Activated naive CD4-positive, alpha-beta T cell treated with anti-CD3 and anti-CD28 coated beads, Interleukin-2, amount 10 ng/mL, durations not matched to agents 7 days and 5 days (primary cell): Measurements from ENCODE around the gene MROH2B.

Experiments used
- CTCF ChIA-PET: fragments of 350-600 bp; sonication (Branson Sonifier 250); formaldehyde crosslinking; loops from one replicate; lab custom pipeline; 2021; ENCODE audit warnings: antibody characterized with exemption; lab: Charles Lee
- DNase-seq: peaks from one replicate; pipeline ENCODE4 v3.0.0-alpha.2; 2020
- H3K27ac Mint-ChIP-seq: one replicate; pipeline ENCODE4 v1.8.0; 2021; ENCODE audit warnings: mild to moderate bottlenecking, moderate library complexity, mixed read lengths
- H3K27me3 Mint-ChIP-seq: one replicate; pipeline ENCODE4 v1.8.0; 2021; ENCODE audit warnings: mild to moderate bottlenecking, mixed read lengths
- H3K36me3 Mint-ChIP-seq: one replicate; pipeline ENCODE4 v1.8.0; 2021; ENCODE audit warnings: mixed read lengths
- H3K4me1 Mint-ChIP-seq: one replicate; pipeline ENCODE4 v1.8.0; 2021; ENCODE audit warnings: mixed read lengths
- H3K4me3 Mint-ChIP-seq: one replicate; pipeline ENCODE4 v1.8.0; 2021; ENCODE audit warnings: mild to moderate bottlenecking, moderate library complexity, mixed read lengths
- H3K9me3 Mint-ChIP-seq: one replicate; pipeline ENCODE4 v1.8.0; 2021; ENCODE audit warnings: mixed read lengths

MROH2B gene

GRCh38 chr5:40972434-40972833 lies 98.7 kb downstream of the MROH2B start:
- no peak for DNase-seq
- CTCF ChIA-PET: no interaction called here
- Mint-ChIP-seq H3K27me3 (no peaks in the 10 kb centered on the region), H3K36me3 (no peaks in the 10 kb centered on the region), H3K4me3 (no peak overlapping the region), H3K9me3 (no peaks in the 10 kb centered on the region), H3K27ac (no peak overlapping the region), H3K4me1 (no peaks in the 10 kb centered on the region)

GRCh38 chr5:40962207-40962955 lies 108.8 kb downstream of the MROH2B start:
- no peak for DNase-seq
- Mint-ChIP-seq H3K9me3 (no peaks in the 10 kb centered on the region), H3K36me3 (no peaks in the 10 kb centered on the region), H3K4me1 (no peaks in the 10 kb centered on the region), H3K4me3 (no peak overlapping the region), H3K27me3 (no peaks in the 10 kb centered on the region), H3K27ac (no peak overlapping the region)
- CTCF ChIA-PET: interaction anchor here (0.7 kb wide), 1 partner anchor 1385 kb away, joined by 3 read pairs; no protein-coding TSS in a partner anchor

- H3K36me3 Mint-ChIP-seq: no peaks in the 10 kb centered on the region
- no peak for DNase-seq
- no peaks in the 10 kb centered on the region for H3K27me3 Mint-ChIP-seq
- no peaks in the 10 kb centered on the region for H3K4me1 Mint-ChIP-seq
- CTCF ChIA-PET: no interaction called here
- H3K9me3 Mint-ChIP-seq: no peaks in the 10 kb centered on the region
- H3K4me3 Mint-ChIP-seq: no peak overlapping the region
- H3K27ac Mint-ChIP-seq: no peak overlapping the region
These were observed 111.1 kb downstream of the MROH2B start for GRCh38 chr5:40960037-40960436.

GRCh38 chr5:40958811-40959210 lies 112.3 kb downstream of the MROH2B start:
- H3K4me3 Mint-ChIP-seq: no peak overlapping the region
- H3K36me3 Mint-ChIP-seq: no peaks in the 10 kb centered on the region
- H3K27me3 Mint-ChIP-seq: no peaks in the 10 kb centered on the region
- DNase-seq: no peak
- H3K4me1 Mint-ChIP-seq: no peaks in the 10 kb centered on the region
- no peaks in the 10 kb centered on the region for H3K9me3 Mint-ChIP-seq
- H3K27ac Mint-ChIP-seq: no peak overlapping the region
- CTCF ChIA-PET: no interaction called here

GRCh38 chr5:40957048-40957447 lies 114.1 kb downstream of the MROH2B start:
- no peak for DNase-seq
- Mint-ChIP-seq H3K27ac (no peak overlapping the region), H3K4me1 (no peaks in the 10 kb centered on the region)

GRCh38 chr5:40955313-40955712 lies 115.8 kb downstream of the MROH2B start:
- H3K9me3 Mint-ChIP-seq: no peaks in the 10 kb centered on the region
- CTCF ChIA-PET: no interaction called here
- DNase-seq: no peak
- no peaks in the 10 kb centered on the region for H3K27me3 Mint-ChIP-seq
- H3K4me1 Mint-ChIP-seq: no peaks in the 10 kb centered on the region
- no peaks in the 10 kb centered on the region for H3K36me3 Mint-ChIP-seq
- no peak overlapping the region for H3K4me3 Mint-ChIP-seq
- H3K27ac Mint-ChIP-seq: no peak overlapping the region

More at GRCh38 chr5:40957048-40957447, 114.1 kb downstream of the MROH2B start:
- CTCF ChIA-PET: no interaction called here
- H3K36me3 Mint-ChIP-seq: no peaks in the 10 kb centered on the region
- H3K9me3 Mint-ChIP-seq: no peaks in the 10 kb centered on the region
- no peaks in the 10 kb centered on the region for H3K27me3 Mint-ChIP-seq
- H3K4me3 Mint-ChIP-seq: no peak overlapping the region
